Natural killer cell treated with Interleukin-12 subunit alpha and Interleukin-12 subunit beta and Interleukin-15 and Interleukin-18, amount 100 ng/mL, for 72 hours (primary cell): Measurements from ENCODE around the gene SREK1IP1. TPM values are rescaled to one million over a fixed set of nuclear protein-coding genes. Genes with fewer than 3 reads are reported as not detected.

Source experiments
- ATAC-seq, 2 donors: fragments of 150-1000 bp; cut with Tn5 transposase in 1 of 2; sonication (Bioruptor Pico), chemical (Tn5 transposase) in 1 of 2; 2 replicates each; pipeline ENCODE4 v1.10.0; 2021
- DNase-seq: peaks from one replicate; pipeline ENCODE4 v3.0.0; 2022; ENCODE audit warnings: low spot score
- H3K27ac Mint-ChIP-seq, 2 donors: 1 replicate in 1 of 2; 2 replicates in 1 of 2; pipeline ENCODE4 v1.8.0; 2022; ENCODE audit warnings: mixed read lengths in 2 of 2, mild to moderate bottlenecking in 1 of 2, moderate library complexity in 1 of 2
- H3K27me3 Mint-ChIP-seq, 2 donors: 1 replicate in 1 of 2; 2 replicates in 1 of 2; pipeline ENCODE4 v1.8.0; 2022; ENCODE audit warnings: mixed read lengths in 2 of 2
- H3K36me3 Mint-ChIP-seq: one replicate; pipeline ENCODE4 v1.8.0; 2022; ENCODE audit warnings: mixed read lengths
- H3K4me1 Mint-ChIP-seq, 2 donors: 1 replicate in 1 of 2; 2 replicates in 1 of 2; pipeline ENCODE4 v1.8.0; 2022; ENCODE audit warnings: low read depth in 2 of 2, mixed read lengths in 2 of 2, mild to moderate bottlenecking in 1 of 2
- H3K4me3 Mint-ChIP-seq: one replicate; pipeline ENCODE4 v1.8.0; 2022; ENCODE audit warnings: mixed read lengths
- H3K9me3 Mint-ChIP-seq: 2 replicates; pipeline ENCODE4 v1.8.0; 2022; ENCODE audit warnings: mixed read lengths
- total RNA-seq, 2 donors: library from RNA; stranded (reverse); gene quantifications; one replicate each; pipeline ENCODE4 v1.2.3, GENCODE V29; 2022

Gene SREK1IP1
- total RNA-seq, 2 donors from 2014 or later, result 19.9 to 20.1 TPM

DNA sequence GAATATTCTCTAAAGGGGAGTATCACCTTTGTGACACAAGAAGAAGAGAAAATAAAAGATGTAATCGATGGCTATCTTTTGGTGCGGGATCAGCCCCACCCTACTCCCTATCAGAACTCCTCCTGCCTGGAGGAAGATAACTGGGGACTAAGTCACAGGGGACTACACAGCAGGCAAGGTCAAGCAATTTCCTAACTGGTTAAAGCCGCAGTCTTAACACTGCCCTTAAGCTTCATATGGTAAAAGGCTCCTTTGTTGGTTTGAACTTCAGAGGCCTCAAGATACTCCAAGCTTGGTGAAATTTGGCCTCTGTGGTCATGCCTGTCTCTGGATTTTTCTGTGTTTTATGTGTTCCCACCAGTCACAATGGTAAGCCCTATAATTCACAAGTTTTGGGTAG, 79.5 kb downstream of the SREK1IP1 start:
- ATAC-seq (no peak), DNase-seq (no peak)
- Mint-ChIP-seq H3K27me3 (peaks cover 35 to 56% of the 10 kb centered on the region in 2 donors), H3K9me3 (no peaks in the 10 kb centered on the region), H3K4me3 (no peak overlapping the region), H3K27ac (no peak overlapping the region), H3K36me3 (no peaks in the 10 kb centered on the region), H3K4me1 (peaks cover 0 to 3% of the 10 kb centered on the region in 2 donors)

DNA sequence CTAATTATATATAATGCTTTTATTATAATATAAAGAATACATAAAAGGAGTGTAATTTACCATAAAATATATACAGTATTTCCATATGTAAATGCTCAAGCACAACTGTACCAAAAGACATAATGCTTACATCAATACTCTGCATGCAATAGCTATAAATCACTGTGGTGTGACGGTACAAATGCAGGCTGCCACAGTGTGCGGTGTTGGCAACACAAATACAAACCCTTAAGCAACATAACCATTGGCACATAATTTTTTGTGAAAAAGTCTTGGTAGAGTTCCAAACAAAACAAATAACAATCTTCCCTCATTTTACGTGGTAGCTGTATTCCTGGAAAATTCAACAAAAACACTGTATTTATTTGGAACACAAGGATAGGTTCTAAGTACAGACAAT, 80.1 kb downstream of the SREK1IP1 start:
- Mint-ChIP-seq H3K9me3 (no peaks in the 10 kb centered on the region), H3K4me3 (no peak overlapping the region), H3K27me3 (peaks cover 30 to 52% of the 10 kb centered on the region in 2 donors), H3K4me1 (peaks cover 0 to 3% of the 10 kb centered on the region in 2 donors), H3K27ac (no peak overlapping the region), H3K36me3 (no peaks in the 10 kb centered on the region)
- no peak for ATAC-seq
- DNase-seq, result no peak

DNA sequence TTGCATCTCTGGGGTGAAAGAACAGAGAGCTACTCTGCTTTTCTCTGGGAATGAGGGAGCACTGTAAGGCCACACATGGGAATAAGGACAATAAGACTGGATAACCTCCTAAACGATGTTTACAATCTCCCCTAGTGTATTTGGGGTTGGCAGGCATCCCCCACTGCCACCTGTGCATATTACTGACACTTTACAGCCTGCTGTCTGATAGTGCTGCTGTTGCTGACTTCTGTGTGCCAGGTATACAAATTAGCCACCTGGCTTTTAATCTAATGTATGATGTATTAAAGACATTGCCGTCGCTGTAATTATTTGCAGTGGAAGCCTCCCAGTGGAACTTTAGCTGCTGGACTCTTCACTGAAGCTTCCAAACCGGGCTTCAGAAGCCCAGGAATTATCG, 82.6 kb downstream of the SREK1IP1 start:
- no peaks in the 10 kb centered on the region for H3K36me3 Mint-ChIP-seq
- DNase-seq (no peak), ATAC-seq (no peak)
- no peak overlapping the region for H3K27ac Mint-ChIP-seq
- peaks cover 24 to 37% of the 10 kb centered on the region in 2 donors for H3K27me3 Mint-ChIP-seq
- H3K4me1 Mint-ChIP-seq, result peaks cover 0 to 3% of the 10 kb centered on the region in 2 donors
- H3K9me3 Mint-ChIP-seq, result no peaks in the 10 kb centered on the region
- no peak overlapping the region for H3K4me3 Mint-ChIP-seq

DNA sequence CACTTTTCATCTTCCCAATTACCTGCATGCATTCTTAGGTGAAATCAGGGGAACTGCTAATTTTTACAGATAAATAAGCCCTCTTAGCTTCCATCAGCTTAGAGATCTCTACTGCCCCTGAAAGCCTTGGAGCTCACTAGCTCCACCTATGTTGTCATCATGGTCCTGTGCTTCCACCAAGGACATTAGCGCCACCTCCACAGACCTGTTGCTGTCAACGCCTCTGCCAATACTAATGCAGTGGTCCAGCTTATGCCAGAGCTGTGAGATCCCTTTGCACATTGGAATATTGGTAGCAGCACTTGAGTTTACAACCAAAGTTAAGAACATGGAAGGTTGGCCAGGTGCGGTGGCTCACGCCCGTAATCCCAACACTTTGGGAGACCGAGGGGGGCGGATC, 85.9 kb downstream of the SREK1IP1 start:
- Mint-ChIP-seq H3K27me3 (peaks cover 13 to 47% of the 10 kb centered on the region in 2 donors), H3K27ac (no peak overlapping the region), H3K4me1 (no peaks in the 10 kb centered on the region), H3K4me3 (no peak overlapping the region), H3K36me3 (no peaks in the 10 kb centered on the region), H3K9me3 (no peaks in the 10 kb centered on the region)
- DNase-seq, result no peak
- ATAC-seq, result no peak

DNA sequence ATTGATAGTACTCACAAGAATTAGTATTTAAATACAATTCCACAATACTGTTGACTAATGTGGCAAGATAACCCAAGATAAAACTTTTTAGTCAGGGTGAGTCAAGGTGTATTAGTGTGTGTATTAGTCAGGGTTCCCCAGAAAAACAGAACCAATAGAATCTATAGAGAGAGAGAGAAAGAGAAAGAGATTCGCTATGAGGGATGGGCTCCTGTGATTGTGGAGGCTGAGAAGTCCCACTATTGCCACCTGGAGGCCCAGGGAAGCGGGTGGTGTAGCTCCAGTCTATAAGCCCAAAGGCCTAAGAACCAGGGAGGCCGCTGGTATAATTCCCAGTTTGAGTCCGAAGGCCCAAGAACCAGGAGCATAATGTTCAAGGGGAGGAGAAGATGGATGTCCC, 88.2 kb downstream of the SREK1IP1 start:
- Mint-ChIP-seq H3K27ac (no peak overlapping the region), H3K27me3 (peaks cover 14 to 48% of the 10 kb centered on the region in 2 donors), H3K4me3 (no peak overlapping the region), H3K4me1 (no peaks in the 10 kb centered on the region), H3K36me3 (no peaks in the 10 kb centered on the region), H3K9me3 (no peaks in the 10 kb centered on the region)
- no peak for ATAC-seq
- no peak for DNase-seq

DNA sequence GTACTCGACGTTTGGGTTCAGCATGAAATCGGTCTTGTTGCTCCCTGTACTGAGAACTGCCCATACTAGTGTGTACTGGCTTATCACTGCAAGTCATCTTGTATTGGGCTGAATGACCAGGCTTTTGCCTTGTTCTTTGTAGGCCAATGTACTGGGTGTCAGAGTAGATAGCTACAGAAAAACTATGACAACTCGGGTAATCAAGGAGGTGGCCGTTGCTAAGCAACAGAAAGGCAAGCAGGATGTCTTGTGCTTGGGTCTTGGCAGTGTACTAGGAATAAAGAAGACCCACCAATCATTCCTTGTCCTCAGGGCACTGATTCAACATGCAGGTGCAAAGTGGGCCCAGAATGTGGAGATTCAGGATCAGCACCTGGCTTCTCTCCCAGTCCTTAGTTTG, 90.1 kb downstream of the SREK1IP1 start:
- no peak overlapping the region for H3K27ac Mint-ChIP-seq
- DNase-seq (no peak), ATAC-seq (no peak)
- peaks cover 6% of the 10 kb centered on the region for H3K9me3 Mint-ChIP-seq
- H3K36me3 Mint-ChIP-seq, result no peaks in the 10 kb centered on the region
- H3K27me3 Mint-ChIP-seq, result peaks cover 18 to 49% of the 10 kb centered on the region in 2 donors
- no peak overlapping the region for H3K4me3 Mint-ChIP-seq
- no peaks in the 10 kb centered on the region for H3K4me1 Mint-ChIP-seq

DNA sequence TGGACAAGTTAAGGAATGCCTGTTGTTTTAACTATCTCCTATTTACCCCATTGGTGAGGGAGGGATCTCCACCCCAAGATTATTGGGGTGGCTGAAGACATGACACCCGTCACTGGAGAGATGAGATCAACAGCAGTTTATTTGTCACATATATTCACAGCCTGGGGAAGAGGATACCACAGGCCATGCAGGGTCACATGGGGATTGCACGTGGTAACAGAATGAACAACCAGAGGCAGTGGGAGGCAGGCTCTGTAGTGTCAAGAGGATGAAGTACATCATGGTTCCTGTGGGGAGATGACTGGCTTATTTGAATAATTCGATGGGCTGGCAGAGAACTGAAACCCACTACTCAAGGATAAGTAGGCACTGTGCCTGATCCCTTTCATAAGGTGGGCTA, 96.8 kb downstream of the SREK1IP1 start:
- H3K4me3 Mint-ChIP-seq, result no peak overlapping the region
- H3K9me3 Mint-ChIP-seq, result peaks cover 6% of the 10 kb centered on the region
- H3K27me3 Mint-ChIP-seq, result peaks cover 20 to 21% of the 10 kb centered on the region in 2 donors
- DNase-seq (no peak), ATAC-seq (peak in 1 of 2 donors; percentile 27)
- no peaks in the 10 kb centered on the region for H3K4me1 Mint-ChIP-seq
- no peak overlapping the region for H3K27ac Mint-ChIP-seq
- no peaks in the 10 kb centered on the region for H3K36me3 Mint-ChIP-seq

DNA sequence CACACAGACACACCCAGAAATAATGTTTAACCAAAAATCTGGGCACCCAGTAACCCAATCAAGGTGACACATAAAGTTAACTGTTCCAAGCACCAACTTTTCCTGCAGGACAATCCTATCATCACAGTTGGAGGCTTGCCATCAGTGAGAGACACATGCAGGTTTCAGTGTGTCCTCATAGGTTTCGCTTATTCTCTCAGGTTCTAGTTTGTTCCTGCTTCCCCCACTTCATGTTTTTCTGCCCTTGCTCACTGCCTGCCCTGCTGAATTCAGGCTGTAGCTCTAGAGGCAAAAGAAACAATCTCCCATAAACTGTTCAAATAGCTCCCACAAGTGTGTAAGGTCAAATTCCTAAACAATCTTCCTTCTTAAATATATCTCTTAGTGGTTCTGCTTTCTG, 98.2 kb downstream of the SREK1IP1 start:
- no peak for ATAC-seq
- no peak for DNase-seq
- Mint-ChIP-seq H3K9me3 (peaks cover 6% of the 10 kb centered on the region), H3K4me3 (no peak overlapping the region), H3K36me3 (no peaks in the 10 kb centered on the region), H3K27ac (no peak overlapping the region), H3K4me1 (no peaks in the 10 kb centered on the region), H3K27me3 (peaks cover 19 to 20% of the 10 kb centered on the region in 2 donors)

Other genes with a start within 250 kb of the SREK1IP1 start
- not detected for gene SHISAL2B, start 78.2 kb downstream of the SREK1IP1 start, total RNA-seq
- 10 to 100 TPM; 29.1 to 32.6 TPM for gene CWC27, start 239 bp upstream of the SREK1IP1 start, total RNA-seq